SK-N-SH treated with all-trans-retinoic acid at 6 μM for 48 hours (cell line): ENCODE data around the gene TEX261.

ENCODE experiments used
- ATAC-seq: fragments of 200-7000 bp; cut with Tn5 transposase; 3 replicates; pipeline ENCODE4 v1.9.1; 2020; ENCODE audit warnings: mild to moderate bottlenecking, moderate library complexity
- ARNTL ChIP-seq: fragments of 450-650 bp; formaldehyde crosslinking; IDR thresholded peaks from 2 replicates; pipeline ENCODE4 v1.5.0; 2020; ENCODE audit warnings: low read depth, mild to moderate bottlenecking, moderate library complexity, borderline replicate concordance
- BACH2 ChIP-seq: fragments of 250-450 bp; sonication (Bioruptor Pico); IDR thresholded peaks from 2 replicates; pipeline ENCODE4 v1.9.0; 2021; ENCODE audit warnings: mild to moderate bottlenecking, borderline replicate concordance
- CSDC2 ChIP-seq: fragments of 250-450 bp; sonication (Bioruptor Pico); IDR thresholded peaks from 2 replicates; pipeline ENCODE4 v1.5.0; 2020; ENCODE audit warnings: mild to moderate bottlenecking, moderate library complexity
- ESRRG ChIP-seq: fragments of 250-450 bp; sonication (Bioruptor Pico); IDR thresholded peaks from 2 replicates; pipeline ENCODE4 v1.6.1; 2021; ENCODE audit warnings: mild to moderate bottlenecking
- GLIS3 ChIP-seq: fragments of 250-450 bp; sonication (Bioruptor Pico); IDR thresholded peaks from 2 replicates; pipeline ENCODE4 v1.5.0; 2020; ENCODE audit warnings: mild to moderate bottlenecking, moderate library complexity
- OSR1 ChIP-seq: fragments of 250-450 bp; sonication (Bioruptor Pico); IDR thresholded peaks from 2 replicates; pipeline ENCODE4 v1.8.0; 2022; ENCODE audit warnings: moderate library complexity, mild to moderate bottlenecking, inconsistent platforms
- PPARA ChIP-seq: fragments of 250-450 bp; sonication (Bioruptor Pico); IDR thresholded peaks from 2 replicates; pipeline ENCODE4 v1.5.0; 2020; ENCODE audit warnings: mild to moderate bottlenecking, borderline replicate concordance
- RARB ChIP-seq: fragments of 250-450 bp; sonication (Bioruptor Pico); IDR thresholded peaks from 2 replicates; pipeline ENCODE4 v1.8.0; 2021; ENCODE audit warnings: mild to moderate bottlenecking, moderate library complexity
- TCF4 ChIP-seq: fragments of 250-450 bp; sonication (Bioruptor Pico); IDR thresholded peaks from 2 replicates; pipeline ENCODE4 v1.8.0; 2021; ENCODE audit warnings: mild to moderate bottlenecking, moderate library complexity, borderline replicate concordance
- TOX ChIP-seq: fragments of 250-450 bp; sonication (Bioruptor Pico); IDR thresholded peaks from 2 replicates; pipeline ENCODE4 v1.8.0; 2021; ENCODE audit warnings: mild to moderate bottlenecking, moderate library complexity, borderline replicate concordance
- ZC3H10 ChIP-seq: fragments of 250-450 bp; sonication (Bioruptor Pico); IDR thresholded peaks from 2 replicates; pipeline ENCODE4 v1.5.1; 2021; ENCODE audit warnings: mild to moderate bottlenecking, moderate library complexity
- ZFP3 ChIP-seq: fragments of 250-450 bp; sonication (Bioruptor Pico); IDR thresholded peaks from 2 replicates; pipeline ENCODE4 v1.5.0; 2020; ENCODE audit warnings: mild to moderate bottlenecking, moderate library complexity
- ZFP30 ChIP-seq: fragments of 450-650 bp; formaldehyde crosslinking; IDR thresholded peaks from 2 replicates; pipeline ENCODE4 v1.5.0; 2022; ENCODE audit warnings: mild to moderate bottlenecking, moderate library complexity
- ZNF565 ChIP-seq: fragments of 450-650 bp; formaldehyde crosslinking; conservative IDR thresholded peaks from 2 replicates; pipeline ENCODE4 v1.5.0; 2020; ENCODE audit warnings: low read depth, mild to moderate bottlenecking, moderate library complexity
- ZNF70 ChIP-seq: fragments of 450-650 bp; formaldehyde crosslinking; IDR thresholded peaks from 2 replicates; pipeline ENCODE4 v1.5.0; 2020; ENCODE audit warnings: mild to moderate bottlenecking, moderate library complexity
- ZNF8 ChIP-seq: fragments of 450-650 bp; formaldehyde crosslinking; IDR thresholded peaks from 2 replicates; pipeline ENCODE4 v1.5.0; 2020; ENCODE audit warnings: mild to moderate bottlenecking, moderate library complexity
- TF ChIP-seq, protein P1 (sequence below): fragments of 250-450 bp; sonication (Bioruptor Pico); IDR thresholded peaks from 2 replicates; pipeline ENCODE4 v1.5.1; 2020; ENCODE audit warnings: low read depth, mild to moderate bottlenecking, moderate library complexity
- TF ChIP-seq, protein P2 (sequence below): fragments of 250-450 bp; sonication (Bioruptor Pico); IDR thresholded peaks from 2 replicates; pipeline ENCODE4 v1.8.0; 2020; ENCODE audit warnings: mild to moderate bottlenecking, moderate library complexity, borderline replicate concordance
- TF ChIP-seq, protein P3 (sequence below): fragments of 250-450 bp; sonication (Bioruptor Pico); IDR thresholded peaks from 2 replicates; pipeline ENCODE4 v1.5.0; 2020; ENCODE audit warnings: mild to moderate bottlenecking, moderate library complexity
- TF ChIP-seq, protein P4 (sequence below): fragments of 250-450 bp; sonication (Bioruptor Pico); IDR thresholded peaks from 2 replicates; pipeline ENCODE4 v1.8.0; 2021; ENCODE audit warnings: low read depth, mild to moderate bottlenecking, moderate library complexity, borderline replicate concordance

TEX261 gene

DNA sequence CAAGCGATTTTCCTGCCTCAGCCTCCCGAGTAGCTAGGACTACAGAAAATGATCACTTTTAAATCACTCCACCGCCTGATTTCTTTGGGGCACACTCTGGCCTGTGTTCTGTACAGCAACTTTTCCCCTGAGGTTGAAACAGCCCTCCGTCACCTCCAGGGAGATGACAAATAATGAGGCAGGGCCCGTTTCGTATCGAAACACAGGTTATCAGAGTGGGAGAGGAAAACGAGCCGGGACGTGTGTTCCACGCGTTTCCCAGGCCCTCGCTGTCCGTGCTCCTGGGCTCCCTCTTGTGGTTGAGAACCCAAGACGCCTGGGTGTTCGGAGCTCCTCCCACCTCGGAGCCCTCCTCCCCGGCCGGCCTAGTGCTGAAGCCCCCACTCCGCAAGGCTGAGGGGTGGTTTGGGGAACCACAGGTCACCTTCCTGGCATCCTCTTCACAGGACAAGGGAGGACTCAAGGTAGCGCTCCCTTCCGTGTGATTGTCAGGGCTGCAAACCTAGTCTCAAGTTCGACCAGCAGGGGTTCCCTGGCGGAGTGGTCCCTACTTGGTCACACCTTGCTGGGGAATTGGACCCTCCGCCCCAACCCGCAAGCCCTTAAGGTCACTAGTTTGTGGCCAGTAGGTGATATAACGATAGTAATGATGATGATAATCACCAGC is 46.2 kb downstream of the TEX261 start:
- TF ChIP-seq CSDC2 (CRISPR knock-in tag) = no peak
- TF ChIP-seq, protein P1, sequence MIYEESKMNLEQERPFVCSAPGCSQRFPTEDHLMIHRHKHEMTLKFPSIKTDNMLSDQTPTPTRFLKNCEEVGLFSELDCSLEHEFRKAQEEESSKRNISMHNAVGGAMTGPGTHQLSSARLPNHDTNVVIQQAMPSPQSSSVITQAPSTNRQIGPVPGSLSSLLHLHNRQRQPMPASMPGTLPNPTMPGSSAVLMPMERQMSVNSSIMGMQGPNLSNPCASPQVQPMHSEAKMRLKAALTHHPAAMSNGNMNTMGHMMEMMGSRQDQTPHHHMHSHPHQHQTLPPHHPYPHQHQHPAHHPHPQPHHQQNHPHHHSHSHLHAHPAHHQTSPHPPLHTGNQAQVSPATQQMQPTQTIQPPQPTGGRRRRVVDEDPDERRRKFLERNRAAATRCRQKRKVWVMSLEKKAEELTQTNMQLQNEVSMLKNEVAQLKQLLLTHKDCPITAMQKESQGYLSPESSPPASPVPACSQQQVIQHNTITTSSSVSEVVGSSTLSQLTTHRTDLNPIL (CRISPR knock-in tag) = no peak
- TF ChIP-seq PPARA = no peak
- no peak for TF ChIP-seq OSR1 (CRISPR knock-in tag)
- no peak for TF ChIP-seq BACH2 (CRISPR knock-in tag)
- no peak for TF ChIP-seq ZNF565 (CRISPR knock-in tag)
- no peak for TF ChIP-seq ZNF70
- TF ChIP-seq, protein P2, sequence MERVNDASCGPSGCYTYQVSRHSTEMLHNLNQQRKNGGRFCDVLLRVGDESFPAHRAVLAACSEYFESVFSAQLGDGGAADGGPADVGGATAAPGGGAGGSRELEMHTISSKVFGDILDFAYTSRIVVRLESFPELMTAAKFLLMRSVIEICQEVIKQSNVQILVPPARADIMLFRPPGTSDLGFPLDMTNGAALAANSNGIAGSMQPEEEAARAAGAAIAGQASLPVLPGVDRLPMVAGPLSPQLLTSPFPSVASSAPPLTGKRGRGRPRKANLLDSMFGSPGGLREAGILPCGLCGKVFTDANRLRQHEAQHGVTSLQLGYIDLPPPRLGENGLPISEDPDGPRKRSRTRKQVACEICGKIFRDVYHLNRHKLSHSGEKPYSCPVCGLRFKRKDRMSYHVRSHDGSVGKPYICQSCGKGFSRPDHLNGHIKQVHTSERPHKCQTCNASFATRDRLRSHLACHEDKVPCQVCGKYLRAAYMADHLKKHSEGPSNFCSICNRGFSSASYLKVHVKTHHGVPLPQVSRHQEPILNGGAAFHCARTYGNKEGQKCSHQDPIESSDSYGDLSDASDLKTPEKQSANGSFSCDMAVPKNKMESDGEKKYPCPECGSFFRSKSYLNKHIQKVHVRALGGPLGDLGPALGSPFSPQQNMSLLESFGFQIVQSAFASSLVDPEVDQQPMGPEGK (CRISPR knock-in tag) = no peak
- TF ChIP-seq, protein P3, sequence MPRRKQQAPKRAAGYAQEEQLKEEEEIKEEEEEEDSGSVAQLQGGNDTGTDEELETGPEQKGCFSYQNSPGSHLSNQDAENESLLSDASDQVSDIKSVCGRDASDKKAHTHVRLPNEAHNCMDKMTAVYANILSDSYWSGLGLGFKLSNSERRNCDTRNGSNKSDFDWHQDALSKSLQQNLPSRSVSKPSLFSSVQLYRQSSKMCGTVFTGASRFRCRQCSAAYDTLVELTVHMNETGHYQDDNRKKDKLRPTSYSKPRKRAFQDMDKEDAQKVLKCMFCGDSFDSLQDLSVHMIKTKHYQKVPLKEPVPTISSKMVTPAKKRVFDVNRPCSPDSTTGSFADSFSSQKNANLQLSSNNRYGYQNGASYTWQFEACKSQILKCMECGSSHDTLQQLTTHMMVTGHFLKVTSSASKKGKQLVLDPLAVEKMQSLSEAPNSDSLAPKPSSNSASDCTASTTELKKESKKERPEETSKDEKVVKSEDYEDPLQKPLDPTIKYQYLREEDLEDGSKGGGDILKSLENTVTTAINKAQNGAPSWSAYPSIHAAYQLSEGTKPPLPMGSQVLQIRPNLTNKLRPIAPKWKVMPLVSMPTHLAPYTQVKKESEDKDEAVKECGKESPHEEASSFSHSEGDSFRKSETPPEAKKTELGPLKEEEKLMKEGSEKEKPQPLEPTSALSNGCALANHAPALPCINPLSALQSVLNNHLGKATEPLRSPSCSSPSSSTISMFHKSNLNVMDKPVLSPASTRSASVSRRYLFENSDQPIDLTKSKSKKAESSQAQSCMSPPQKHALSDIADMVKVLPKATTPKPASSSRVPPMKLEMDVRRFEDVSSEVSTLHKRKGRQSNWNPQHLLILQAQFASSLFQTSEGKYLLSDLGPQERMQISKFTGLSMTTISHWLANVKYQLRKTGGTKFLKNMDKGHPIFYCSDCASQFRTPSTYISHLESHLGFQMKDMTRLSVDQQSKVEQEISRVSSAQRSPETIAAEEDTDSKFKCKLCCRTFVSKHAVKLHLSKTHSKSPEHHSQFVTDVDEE (CRISPR knock-in tag) = no peak
- TF ChIP-seq ZNF8 (CRISPR knock-in tag) = no peak
- no peak for TF ChIP-seq ZFP3
- no peak for TF ChIP-seq GLIS3 (CRISPR knock-in tag)
- no peak for TF ChIP-seq ZFP30 (CRISPR knock-in tag)
- TF ChIP-seq ESRRG (CRISPR knock-in tag) = no peak
- TF ChIP-seq TOX (CRISPR knock-in tag) = no peak
- TF ChIP-seq, protein P4, sequence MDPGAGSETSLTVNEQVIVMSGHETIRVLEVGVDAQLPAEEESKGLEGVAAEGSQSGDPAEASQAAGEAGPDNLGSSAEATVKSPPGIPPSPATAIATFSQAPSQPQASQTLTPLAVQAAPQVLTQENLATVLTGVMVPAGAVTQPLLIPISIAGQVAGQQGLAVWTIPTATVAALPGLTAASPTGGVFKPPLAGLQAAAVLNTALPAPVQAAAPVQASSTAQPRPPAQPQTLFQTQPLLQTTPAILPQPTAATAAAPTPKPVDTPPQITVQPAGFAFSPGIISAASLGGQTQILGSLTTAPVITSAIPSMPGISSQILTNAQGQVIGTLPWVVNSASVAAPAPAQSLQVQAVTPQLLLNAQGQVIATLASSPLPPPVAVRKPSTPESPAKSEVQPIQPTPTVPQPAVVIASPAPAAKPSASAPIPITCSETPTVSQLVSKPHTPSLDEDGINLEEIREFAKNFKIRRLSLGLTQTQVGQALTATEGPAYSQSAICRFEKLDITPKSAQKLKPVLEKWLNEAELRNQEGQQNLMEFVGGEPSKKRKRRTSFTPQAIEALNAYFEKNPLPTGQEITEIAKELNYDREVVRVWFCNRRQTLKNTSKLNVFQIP (CRISPR knock-in tag) = no peak
- no peak for TF ChIP-seq ZC3H10 (CRISPR knock-in tag)
- peak; percentile 94 for ATAC-seq

DNA sequence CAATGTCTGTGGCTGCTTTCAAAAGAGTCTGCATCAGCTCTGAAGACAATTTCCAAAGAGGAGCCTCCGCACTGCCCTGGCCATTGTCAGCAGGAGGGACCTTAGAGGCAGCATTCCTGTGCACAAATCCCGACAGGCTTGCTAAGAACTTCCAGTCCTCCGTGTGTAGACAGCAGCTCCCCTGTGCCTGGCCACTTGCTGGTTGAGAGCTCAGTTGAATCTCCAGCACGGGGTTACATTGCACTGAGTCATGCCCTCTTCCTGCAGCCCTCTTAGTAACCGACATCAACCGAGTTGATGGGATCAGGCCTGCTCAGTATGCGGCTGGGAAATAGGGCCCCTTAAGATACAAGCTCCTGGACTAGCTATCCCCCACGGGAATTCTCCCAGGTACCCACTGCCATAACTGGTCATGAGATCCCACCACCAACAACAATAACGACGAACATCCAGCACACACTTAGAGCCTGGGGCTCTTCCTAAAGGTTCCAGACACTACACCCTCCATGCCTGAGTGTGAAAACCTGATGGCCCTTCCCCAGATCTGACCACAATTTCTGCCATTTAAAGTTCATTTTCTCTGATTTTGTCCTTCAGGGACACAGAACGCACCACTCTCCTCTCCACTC is 47.0 kb downstream of the TEX261 start:
- TF ChIP-seq RARB (CRISPR knock-in tag) = no peak
- no peak for TF ChIP-seq CSDC2 (CRISPR knock-in tag)
- TF ChIP-seq, protein P3 (CRISPR knock-in tag) = no peak
- TF ChIP-seq, protein P2 (CRISPR knock-in tag) = no peak
- TF ChIP-seq ARNTL (CRISPR knock-in tag) = no peak
- no peak for TF ChIP-seq TCF4 (CRISPR knock-in tag)
- TF ChIP-seq, protein P4 (CRISPR knock-in tag) = no peak
- peak; percentile 87 for ATAC-seq
